ENCODE results near the gene DAPL1. TPM values are rescaled to one million over a fixed set of nuclear protein-coding genes. Genes with fewer than 3 reads are reported as not detected.
"Not testable (repeated sequence)": the region's sequence is repeated elsewhere in the genome, so short reads cannot be mapped to it uniquely, and the experiment has no call there.

Gene DAPL1
- total RNA-seq, 1 donor from 2014 or later = not detected

DNA sequence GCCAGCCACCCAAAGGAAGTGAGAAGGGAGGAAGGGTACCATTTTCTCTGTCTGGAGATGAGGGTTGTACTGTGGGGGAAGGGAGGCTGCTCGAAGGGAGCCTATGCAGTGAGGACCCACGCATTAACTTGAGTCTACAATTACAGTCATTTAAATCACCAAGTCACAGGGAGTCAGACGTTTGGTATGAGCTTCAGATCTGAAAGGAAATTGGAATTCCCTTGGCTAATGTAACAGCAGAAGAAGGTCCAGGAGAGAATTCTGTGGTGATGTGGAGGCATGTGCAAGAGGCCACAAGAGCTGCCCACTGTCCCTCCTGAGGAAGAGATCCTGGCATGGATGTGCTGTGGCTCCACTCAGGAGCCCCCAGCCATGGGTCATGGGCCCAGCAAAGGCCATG is 22.5 kb downstream of the DAPL1 start:
- DNase-seq (ENCODE audit: low read depth) = peak; percentile 65

DNA sequence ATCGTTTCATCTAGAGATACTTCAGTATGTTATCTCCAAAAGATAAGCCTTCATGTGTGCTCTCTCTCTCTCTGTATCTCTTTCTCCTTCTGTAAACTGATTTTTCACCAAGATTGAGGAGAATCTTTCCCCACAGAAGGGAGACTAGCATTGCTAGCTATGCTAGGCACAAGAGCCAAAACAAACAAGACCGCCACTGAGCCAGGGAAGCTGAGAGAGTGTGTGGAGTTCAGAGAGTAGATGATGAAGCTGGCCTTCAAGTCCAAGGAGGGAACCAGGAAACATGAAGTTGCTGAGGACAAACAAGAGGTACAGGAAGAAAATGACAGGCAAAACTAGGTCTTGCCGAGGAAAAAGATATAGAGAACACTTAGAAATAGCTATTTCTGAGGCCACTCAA is 23.4 kb downstream of the DAPL1 start:
- no peak for DNase-seq (ENCODE audit: low read depth)

DNA sequence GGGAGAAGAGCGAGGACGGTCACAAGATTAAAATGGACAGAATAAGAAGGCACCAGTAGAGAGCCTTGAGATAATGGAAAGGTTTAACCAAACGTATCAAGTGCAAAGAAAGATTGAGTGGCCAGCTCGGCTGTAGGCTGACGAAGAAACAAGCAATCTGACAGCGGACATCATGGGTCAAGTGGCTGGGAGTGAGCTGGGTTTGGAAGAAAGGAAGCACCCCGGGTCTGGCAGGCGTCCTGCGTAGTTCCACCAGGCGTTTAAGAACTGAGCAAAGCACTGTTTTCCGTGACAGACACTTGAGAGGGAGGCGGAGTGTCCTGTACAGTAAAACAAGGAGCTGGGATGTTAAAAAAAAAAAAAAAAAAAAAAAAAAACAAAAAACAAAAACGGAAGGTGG is 27.1 kb downstream of the DAPL1 start:
- DNase-seq (ENCODE audit: low read depth) = no peak

DNA sequence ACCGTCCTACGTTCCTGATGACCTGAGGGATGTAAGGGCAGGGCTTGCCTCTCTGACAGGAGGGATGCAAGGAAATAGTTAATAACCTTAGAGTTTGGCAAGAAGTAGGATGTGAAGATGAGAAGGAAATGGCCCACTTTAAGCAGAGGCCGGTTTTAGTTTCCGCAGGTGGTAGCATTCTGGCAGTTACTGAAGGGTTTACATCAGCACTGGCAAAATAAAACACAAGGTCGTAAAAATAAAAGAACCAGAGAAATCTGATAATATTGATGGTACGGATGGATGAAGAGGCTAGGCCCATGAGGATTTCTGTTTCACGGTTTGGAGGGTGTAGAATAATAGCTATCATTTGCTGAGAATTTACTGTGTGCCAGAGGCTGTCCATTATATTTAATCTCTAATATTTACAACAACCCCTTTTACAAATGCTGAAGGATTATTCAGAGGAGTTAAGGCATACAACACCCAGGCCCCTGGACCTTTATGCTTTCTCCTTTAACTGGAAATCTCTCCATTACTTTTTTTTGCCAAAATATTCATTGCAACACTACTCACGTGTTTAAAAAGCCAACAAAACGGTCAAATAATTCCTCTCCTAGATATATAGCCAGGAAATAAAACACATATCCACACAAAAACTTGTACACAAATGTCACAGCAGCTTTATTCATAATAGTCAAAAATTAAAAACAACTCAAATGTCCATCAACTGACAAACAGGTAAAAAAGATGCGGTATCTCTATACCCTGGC is 28.5 kb downstream of the DAPL1 start:
- DNase-seq (ENCODE audit: low read depth) = no peak

DNA sequence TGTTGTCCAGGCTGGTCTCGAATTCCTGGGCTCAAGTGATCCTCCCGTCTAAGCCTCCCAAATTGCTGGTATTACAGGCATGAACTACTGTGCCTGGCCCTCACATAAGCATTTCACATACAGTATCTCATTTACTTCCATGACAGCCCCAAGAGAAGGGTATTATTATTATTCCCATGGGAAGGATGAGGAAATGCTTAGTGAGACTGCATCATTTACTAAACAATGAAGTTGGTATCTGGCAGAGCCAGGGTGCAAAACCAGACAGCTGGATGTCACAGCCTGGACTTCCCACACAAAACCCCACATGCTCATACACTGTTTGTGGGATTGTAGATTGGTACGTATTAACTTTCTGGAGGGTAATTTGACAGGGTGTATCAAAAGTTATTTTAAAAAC is 29.9 kb downstream of the DAPL1 start:
- peak; percentile 33 for DNase-seq (ENCODE audit: low read depth)

DNA sequence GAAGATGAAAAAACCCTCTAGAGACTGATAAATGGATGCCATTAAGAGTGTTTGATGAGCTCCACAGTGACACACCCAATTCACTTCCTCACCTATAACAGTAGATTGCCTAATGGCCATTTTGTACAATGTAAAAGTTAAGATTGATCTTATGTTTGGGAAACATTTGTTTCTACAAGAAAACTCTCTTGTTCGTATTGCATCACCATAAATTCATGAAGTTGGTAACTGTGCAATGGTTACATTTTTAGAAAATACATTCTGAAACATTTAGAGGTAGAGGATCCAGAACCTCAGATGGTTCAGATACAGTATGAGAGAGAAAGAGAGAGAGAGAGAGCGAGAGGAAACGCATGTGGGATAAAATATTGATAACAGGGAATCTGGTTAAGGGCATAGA is 31.8 kb downstream of the DAPL1 start:
- DNase-seq (ENCODE audit: low read depth) = no peak

DNA sequence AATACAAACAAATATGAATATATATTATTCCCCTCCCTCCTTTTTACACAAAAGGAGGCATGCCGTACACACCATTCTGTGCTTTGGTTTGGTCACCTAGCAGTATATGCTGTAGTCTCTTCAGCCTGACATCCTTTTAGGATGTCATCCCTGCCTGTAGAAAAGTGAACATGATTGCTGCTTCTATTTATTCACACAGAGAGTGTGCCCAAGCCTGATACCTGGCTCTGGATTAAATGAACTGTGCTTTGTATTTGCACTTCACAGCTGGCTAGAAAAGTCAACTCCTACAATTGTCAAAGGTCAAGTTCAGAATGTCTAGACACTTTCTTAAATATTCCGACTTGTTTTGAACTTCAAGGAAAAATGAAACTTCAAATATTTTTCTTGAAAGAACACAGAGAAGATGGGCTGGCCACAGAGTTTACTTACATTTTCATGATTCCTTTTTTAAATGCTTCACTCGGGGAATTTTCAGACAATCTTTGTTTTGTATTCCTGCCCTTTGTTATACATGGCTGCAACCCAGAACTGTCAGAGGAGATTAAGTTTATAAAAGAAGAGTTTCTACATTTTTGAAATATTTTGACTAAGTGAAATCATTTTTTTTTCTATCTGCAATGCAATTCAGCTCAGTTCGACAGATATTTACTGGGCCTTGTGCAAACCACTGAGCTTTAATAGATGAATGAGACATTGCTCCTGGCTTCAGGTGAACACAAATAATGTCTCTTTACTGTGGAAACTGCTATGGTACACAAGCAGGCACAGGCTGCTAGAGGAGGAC is 33.5 kb downstream of the DAPL1 start:
- peak; percentile 32 for DNase-seq (ENCODE audit: low read depth)

DNA sequence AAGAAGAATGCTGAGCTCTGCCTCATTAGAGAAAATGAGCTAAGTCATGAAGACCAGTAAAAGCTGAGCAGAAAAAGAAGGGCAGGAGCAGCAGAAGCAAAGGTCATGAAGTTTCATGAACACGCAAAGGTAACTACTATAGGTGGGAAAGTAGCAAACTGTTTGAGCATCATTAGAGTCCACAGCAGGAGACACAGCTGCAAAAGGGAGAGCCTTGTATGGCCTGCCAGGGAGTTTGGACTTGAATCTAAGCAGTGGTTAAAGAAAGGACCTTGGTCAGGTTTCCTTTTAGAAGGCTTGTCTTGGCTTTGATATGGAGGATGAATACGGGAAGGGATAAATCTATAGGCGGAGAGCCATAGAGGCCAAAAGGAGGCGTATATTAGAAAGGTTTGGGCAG is 34.0 kb downstream of the DAPL1 start:
- no peak for DNase-seq (ENCODE audit: low read depth)

DNA sequence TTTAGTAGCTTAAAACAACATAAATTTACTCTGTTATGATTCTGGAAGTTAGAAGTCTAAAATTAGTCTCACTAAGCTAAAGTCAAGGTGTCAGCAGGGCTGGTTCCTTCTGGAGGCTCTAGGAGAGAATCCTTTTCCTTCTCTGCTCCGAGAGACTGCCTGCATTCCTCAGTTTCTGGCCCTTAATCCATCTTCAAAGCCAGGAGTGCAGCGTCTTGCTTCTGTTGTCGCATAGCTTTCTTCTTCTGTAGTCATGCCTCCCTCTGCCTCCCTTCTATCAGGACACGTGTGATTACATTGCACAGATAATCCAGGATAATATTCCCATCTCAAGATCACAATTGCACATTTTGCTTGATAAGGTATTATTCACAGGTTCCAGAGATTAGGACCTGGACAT is 35.1 kb downstream of the DAPL1 start:
- DNase-seq (ENCODE audit: low read depth) = no peak

DNA sequence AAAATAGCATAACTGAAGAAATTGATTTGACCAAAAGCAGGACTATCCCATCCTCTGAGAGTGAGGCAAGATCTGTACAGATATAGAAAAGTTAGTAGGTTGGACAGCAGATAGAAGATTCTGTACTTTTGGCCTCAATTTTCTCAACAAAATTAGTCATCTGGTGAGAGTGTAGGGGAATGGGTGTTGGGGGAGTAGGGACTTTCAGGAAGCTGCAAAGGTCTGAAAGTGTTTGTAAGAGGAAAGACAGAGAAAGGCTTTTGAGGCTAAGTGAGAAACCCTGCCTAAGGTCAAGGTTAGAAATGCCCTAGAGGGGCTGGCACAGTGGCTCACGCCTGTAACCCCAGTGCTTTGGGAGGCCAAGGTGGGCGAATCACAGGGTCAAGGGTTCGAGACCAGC is 40.3 kb downstream of the DAPL1 start:
- no peak for DNase-seq (ENCODE audit: low read depth)

DNA sequence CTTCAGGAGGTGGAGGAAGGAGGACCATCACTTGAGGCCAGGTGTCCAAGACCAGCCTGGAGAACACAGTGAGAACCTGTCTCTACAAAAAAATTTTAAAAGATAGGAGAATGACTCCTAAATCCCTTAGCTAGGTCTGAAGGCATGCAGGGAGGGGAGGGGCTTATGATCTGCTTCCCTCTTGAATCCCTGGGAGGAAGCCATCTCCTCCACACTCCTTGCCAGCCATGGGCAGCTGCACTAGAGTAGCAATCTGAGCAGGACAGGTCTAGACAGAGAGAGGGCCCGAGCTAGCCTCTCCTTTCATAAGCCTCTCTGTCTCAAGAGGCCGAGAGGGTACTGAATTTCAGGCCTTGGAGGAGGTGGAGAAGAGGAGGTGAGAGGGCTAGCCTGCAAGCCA is 42.5 kb downstream of the DAPL1 start:
- peak; percentile 36 for DNase-seq (ENCODE audit: low read depth)

DNA sequence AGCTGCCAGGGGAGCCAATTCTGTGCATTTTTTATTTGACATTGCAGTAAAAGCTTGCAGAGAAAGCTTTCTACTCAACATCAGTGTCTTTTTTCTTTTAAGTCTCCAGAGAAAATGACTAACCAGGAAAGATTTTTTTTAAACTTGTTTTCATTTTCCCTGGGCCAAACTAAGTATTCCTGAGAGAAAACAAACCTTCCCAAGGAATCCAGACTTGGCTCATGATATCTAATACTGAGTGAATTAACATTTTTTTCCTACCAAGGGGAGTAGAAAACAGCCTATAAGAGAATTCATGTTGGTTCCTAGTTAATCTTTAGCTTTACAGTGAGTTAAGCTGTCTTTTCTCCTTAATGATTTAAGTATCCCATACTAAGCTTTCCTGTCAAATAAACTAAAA is 46.7 kb downstream of the DAPL1 start:
- DNase-seq (ENCODE audit: low read depth) = peak; percentile 70

DNA sequence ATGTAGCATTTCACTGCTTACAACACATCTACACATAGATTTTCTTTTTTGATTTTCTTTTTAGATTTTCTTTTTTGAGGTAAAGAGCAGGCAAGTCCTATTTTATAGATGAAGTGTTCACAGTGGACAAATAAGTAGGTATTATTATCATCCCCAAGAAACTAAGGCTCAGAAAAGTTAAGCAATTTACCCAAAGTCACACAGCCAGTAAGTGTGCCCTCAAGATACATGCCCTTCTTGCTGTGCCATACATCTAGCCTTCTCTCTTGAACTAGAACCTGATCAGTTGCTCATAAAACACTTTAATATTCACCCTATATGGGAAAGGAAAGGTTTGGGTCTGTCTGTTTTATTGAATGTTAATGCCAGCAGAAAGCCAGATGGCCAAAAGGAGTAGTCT is 50.3 kb downstream of the DAPL1 start:
- DNase-seq (ENCODE audit: low read depth) = no peak

DNA sequence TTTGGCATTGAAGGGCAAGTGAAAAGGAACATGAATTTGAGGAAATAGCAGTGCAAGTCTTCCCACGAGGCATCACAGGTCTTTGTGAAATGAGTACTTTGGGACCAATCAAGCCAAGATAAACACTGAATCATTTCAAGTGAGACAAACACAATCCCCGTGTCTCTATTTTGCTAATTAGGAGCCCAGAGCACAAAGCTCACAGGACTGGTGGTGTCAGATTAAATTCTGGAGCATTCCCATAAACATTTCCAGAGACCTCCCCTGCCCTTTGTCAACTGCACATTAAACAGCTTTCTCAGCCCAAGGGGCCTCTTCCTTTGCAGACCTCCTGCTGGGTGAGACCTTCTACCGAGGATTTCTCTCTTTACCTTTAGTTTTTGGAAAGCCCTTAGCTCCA is 50.7 kb downstream of the DAPL1 start:
- peak; percentile 11 for DNase-seq (ENCODE audit: low read depth)

DNA sequence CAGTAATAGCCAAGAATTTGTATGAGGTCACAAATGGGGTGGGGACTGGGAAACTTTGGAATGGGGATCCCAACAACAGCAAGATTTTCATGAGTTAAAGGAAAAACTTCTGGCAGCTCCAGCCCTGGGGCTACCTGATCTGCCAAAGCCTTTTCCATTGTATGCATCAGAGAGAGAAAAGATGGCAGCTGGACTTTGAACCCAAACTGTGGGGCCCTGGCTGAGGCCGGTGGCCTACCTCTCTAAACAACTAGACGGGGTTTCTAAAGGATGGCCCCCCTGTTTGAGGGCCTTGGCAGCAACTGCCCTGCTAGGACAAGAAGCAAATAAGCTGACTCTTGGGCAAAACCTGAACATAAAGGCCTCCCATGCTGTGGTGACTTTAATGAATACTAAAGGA is 52.4 kb downstream of the DAPL1 start:
- DNase-seq (ENCODE audit: low read depth) = not testable (repeated sequence)

DNA sequence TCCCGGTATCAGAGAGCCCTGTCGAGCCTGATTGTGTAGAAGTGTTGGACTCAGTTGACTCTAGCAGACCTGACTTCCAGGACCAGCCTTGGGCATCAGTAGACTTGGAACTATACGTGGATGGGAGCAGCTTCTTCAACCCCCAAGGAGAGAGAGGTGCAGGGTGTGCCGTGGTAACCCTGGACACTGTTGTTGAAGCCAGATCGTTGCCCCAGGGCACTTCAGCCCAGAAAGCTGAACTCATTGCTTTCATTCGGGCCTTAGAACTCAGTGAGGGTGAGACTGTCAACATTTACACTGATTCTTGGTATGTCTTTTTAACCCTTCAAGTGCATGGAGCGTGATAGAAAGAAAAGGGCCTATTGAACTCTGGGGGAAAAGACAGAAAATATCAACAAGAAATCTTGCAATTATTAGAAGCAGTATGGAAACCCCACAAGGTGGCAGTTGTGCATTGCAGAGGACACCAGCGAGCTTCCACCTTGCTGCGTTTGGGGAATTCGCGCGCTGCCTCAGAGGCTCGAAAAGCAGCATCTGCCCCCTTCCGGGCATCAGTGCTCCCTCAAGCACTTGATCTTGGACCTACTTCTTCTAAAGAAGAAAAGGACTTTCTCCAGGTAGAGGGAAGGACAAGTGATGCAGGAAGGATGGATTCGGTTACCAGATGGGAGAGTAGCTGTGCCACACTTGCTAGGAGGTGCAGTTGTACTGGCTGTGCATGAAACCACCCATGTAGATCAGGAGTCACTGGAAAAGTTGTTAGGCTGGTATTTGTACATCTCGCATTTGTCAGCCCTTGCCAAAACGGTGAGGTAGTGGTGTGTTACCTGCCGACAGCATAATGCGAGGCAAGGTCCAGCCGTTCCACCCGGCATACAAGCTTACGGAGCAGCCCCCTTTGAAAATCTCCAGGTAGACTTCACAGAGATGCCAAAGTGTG is 53.2 kb downstream of the DAPL1 start:
- DNase-seq (ENCODE audit: low read depth) = not testable (repeated sequence)

DNA sequence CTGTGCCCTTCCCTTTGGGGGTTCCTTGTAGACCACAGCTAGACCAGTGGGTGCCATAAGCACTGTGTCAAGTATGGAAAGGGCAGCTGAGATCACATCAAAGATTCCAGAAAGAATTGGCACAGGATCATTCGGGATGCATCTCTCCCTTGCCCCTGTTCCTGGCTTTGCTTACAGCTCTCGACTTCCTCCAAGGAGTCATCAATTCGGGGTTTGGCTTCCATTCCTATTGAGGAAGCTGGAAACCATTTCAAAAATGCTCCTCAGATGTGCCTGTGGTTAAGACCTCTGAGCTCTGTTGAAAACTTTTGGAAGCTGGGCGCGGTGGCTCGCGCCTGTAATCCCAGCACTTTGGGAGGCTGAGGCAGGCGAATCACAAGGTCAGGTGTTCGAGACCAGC is 65.1 kb downstream of the DAPL1 start:
- DNase-seq (ENCODE audit: low read depth) = peak; percentile 20

DNA sequence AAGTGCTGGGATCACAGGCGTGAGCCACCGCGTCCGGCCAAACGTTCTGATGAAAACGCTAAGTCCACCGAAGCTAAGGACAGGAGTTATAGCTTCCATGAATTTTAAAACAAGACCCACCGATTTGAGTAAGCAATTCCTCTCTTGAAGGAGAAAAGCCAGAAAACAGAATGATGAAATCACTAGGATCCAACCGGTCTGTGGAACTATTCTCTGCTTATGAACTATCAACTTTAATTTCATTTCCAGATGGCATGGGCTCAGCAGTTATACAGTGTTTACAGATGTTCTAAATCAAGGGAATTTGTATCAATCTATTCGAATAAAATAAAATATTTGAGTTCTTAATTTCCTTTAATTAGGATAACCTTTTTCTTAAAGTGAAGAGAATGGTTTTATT is 66.5 kb downstream of the DAPL1 start:
- not testable (repeated sequence) for DNase-seq (ENCODE audit: low read depth)

DNA sequence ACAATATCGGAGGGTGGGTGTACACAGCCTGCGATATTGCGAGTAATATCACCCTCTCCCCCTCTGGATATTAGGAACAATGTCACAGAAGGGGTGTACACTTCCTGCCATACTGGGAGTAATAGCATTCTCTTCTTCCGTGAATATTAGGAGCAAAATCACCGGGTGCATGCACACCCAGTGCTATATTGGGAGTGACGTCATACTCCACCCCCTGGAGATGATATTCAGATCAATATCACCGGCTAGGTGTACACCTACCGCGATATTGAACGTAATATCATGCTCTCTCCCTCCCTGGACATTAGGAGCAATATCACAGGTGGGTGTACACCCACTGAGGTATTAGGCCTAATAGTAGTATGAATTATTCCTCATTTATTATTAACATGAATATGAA is 70.4 kb downstream of the DAPL1 start:
- not testable (repeated sequence) for DNase-seq (ENCODE audit: low read depth)

Measured in myocyte (in vitro differentiated cells).